Activated naive CD4-positive, alpha-beta T cell treated with Interleukin-2 at 50 U/mL for 16 hours (primary cell): ENCODE results near the gene TSSK2.

Experiments
- DNase-seq: peaks from one replicate; pipeline ENCODE4 v3.0.0-alpha.2; 2020

TSSK2 gene

DNA sequence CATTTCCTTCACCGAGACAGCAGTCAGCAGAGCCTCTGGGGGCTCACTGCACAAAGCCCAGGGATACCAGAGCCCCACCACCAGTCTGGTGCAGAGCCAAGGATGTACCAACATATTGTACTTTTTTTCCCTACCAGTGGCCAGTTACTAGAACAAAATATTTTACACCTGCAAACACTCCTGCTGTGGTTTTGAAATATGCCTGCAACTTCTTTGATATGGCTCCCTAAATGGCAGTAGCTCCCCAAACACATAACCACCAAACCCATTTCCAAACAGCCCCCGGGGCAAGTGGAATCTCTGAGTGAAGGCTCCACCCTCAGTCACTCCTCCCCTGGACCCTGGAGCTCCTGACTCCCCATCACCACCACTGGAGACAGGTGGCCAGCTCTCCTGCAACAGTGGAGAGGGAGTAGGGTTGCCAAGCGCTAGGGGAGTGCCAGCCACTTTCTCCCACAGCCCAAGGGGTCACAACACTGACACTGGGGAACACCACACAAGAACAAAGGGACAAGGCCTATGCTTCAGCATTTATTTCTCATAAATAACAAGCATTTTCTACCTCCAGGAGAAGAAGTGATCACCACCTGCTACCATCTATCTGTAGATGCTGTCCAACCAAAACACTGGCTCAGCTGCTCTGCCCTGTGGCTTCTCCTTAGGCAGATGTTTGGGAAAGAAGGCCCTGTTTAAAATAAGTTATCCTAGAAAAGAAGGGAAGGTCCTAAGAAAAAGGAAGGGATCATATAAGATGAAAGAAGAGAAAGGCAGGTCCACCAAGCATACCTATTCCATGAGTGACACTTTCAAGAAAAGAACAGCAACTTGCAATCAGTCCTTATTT is 24.0 kb upstream of the TSSK2 start:
- no peak for DNase-seq

DNA sequence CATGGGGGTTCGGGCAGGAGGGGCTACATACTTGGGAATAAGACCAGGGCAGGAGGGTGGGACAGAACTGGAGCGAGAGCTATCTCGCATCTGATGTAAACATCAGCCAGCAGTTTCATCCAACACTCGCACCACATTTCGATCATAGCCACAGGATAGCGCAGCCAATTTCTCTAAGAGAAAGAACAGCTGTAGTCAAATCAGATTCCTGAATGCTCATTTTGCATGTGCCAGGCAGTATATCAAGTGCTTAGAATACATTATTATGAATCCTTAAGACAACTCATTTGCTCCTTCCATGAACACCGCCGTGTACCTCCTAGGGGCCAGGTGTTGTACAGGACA is 23.4 kb upstream of the TSSK2 start:
- no peak for DNase-seq

GRCh38 chr22:19108807-19109197 is 22.3 kb upstream of the TSSK2 start:
- no peak for DNase-seq

DNA sequence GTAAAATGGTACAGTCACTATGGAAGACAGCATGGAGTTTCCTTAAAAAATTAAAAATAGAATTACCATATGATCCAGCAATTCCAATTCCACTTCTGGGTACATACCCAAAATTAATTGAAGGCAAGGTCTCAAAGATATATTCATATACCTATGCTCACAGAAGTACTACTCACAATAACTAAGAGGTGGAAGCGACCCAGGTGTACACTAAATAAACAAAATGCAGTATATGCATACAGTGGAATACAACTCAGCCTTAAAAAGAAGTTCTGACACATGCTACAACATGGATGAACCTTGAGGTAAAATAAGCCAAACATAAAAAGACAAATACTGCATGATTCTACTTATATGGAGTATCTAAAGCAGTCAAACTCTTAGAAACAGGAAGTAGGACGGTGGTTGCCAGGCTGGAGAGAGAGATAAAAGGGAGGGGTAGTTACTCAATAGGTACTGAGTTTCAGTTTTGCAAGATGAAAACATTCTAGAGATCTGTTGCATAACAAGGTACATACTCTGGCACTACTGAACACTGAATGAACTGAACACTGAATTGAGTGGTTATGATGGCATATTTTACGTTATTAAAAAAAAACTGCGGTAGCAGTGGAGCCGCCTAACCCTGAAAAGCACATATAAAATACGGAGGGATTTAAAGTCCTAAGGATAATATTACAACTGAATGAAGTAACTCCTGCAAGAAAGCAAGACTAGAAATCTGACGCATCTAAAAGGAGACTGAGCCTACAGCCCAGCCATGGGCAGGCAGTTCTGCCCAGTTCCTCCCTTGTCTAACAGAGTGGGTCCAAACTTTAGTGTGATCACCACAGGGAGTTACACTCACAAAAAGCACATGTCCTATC is 21.7 kb upstream of the TSSK2 start:
- peak; percentile 44 for DNase-seq

GRCh38 chr22:19110064-19110458 is 21.0 kb upstream of the TSSK2 start:
- no peak for DNase-seq

DNA sequence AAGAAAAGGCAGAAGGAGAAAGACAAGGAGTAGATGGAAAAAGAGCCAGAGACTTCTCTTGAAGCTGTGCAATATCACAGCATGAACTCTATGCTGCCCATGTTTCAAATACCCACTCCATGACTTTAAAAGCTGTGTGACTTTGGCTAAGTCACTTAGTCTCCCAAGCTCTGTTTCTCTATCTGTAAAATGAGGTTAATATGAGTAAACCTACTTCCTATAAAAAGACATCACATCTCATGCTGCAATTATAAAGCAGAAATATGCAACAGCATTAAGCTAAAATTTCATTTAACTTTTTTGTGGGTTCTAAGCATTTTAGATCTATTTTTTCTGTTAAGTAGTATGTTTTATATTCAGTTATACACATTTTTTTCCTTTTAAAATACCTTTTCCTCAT is 20.5 kb upstream of the TSSK2 start:
- no peak for DNase-seq

- no peak for DNase-seq
Observed at GRCh38 chr22:19111140-19111539, 20.0 kb upstream of the TSSK2 start.

DNA sequence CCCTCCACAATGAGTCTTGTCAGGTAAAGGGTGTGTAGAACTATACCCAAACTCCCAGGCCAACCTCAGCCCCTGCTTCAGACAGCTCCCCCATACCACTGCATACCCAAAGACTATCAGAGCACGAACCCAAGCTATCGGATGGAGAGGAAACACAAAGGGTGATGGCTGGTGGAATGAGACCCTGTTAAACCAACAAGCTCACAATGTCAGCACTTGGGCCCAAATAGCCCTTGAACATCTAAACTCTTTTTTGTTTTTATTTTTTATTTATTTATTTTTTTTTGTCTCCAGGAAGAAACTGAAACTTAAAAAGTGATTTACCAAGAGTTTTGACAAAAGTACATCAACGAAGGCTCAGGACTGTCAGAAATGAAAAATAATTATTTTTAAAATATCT is 19.5 kb upstream of the TSSK2 start:
- no peak for DNase-seq

- no peak for DNase-seq
Observed at GRCh38 chr22:19113429-19113828, 17.7 kb upstream of the TSSK2 start.

DNA sequence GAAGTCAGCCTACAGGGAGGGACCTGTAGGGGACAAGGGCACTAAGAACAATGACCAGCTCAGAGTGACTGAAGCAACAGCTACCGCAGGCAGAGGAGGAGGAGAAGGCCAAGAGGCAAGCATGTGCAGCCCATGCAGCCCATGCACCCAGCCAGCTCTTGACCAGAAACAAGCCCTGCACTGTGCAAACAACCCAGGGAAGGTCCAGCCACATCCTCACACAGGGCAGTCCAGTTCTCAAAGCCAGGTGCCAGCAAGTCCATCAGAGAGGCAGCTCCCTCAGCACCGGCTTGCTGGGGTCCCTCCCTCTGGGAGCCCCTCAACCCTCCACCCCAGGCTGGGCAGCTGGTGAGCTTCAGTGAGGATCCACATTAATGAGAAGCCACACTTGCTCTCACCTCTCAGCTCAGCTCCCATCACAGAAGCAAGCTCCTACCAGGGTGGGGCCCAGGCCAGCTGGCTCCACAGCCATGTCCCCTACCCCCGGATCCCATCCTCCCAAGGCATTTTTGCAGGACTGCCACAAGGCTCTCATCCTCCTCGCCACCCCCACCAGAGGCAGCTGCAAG is 16.0 kb upstream of the TSSK2 start:
- no peak for DNase-seq

DNA sequence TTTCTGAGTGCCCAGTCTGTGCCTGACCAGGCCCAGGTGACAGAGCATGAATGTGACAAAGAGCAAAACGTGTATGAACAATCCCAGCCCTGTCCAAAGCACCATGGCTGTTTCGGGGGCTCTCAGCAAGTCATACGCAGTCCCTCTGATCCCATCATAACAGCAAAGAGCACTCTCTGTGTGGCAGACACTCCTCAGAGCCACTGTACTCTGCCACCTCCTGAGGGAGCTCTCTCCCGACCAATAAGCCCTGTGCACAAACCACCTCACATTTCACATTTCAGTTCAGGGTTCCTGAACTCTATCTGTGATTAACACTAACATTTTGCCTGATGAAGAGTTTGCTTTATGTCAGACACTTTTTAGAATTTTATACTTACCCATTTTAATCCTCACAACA is 15.5 kb upstream of the TSSK2 start:
- DNase-seq: no peak

DNA sequence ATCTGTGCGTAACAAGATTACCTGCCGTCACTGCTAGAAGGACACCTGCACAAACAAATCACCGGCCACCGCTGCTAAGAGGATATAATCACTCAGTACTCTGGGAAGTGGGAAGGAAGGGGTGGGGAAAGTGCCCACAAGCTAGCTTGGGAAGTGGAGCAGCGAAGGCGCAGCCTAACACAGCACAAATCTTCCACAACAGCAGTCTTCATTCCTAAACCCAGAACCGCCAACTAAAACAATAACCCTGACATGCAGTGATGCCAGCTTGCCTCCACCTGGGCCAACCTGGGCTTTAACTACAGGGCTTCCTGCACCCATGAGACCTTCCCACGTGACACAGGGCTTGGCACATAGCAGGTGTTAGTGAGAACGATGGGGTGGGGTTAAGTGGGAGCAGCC is 14.0 kb upstream of the TSSK2 start:
- DNase-seq: no peak

DNA sequence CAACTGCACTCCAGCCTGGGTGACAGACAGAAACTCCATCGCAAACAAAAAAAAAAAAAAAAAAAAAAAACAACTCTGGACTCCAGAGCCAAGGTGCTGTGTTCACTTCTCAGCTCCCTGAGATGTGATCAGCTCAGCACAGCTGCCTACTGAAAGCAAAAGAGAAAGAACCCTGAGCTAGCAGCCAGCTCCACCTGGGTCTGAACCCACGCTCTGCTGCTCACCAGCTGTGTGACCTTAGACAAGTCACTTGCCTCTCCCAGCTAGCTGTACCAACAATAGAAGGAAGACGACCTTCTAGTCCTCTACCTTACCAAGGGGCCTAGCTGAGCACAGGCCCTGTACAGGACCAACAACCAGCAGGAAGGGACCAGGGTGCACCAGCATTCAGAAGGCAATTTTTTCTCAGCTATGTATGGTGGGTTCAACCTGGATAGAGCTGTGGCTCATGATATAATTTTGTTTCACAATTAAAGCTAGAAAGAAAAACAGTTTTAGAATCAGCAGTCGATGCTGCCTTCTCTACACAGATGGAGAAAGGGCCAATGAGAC is 12.7 kb upstream of the TSSK2 start:
- peak; percentile 42 for DNase-seq

DNA sequence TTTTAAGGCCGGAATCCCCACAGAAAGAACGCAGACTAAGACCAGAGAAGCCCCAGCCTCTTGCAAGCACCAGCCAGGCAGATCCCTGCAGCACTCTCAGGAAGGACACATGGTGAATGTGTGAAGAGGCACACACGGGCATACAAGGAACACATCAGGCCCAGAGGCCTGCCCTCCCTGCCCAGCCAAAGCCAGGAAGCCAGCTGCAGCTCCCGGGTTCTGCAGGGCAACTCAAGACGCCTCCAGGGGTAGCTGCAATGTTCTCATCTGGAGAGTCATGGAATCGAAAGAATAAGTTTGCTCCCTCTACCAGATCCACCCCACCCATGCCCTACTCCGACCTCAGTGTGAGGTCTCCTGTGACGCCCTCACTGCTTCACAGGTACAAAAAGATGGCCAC is 11.2 kb upstream of the TSSK2 start:
- no peak for DNase-seq

- peak; percentile 46 for DNase-seq
Observed at GRCh38 chr22:19120829-19121630, 10.1 kb upstream of the TSSK2 start.

GRCh38 chr22:19121631-19122142 is 9.4 kb upstream of the TSSK2 start:
- peak; percentile 42 for DNase-seq

- DNase-seq: peak; percentile 95
Observed at GRCh38 chr22:19122143-19122751, 8.9 kb upstream of the TSSK2 start, which contains the start of gene DGCR2. DGCR2 (minus strand) TSS chr22:19122412; CDS start chr22:19122206, 206 bp downstream.

DNA sequence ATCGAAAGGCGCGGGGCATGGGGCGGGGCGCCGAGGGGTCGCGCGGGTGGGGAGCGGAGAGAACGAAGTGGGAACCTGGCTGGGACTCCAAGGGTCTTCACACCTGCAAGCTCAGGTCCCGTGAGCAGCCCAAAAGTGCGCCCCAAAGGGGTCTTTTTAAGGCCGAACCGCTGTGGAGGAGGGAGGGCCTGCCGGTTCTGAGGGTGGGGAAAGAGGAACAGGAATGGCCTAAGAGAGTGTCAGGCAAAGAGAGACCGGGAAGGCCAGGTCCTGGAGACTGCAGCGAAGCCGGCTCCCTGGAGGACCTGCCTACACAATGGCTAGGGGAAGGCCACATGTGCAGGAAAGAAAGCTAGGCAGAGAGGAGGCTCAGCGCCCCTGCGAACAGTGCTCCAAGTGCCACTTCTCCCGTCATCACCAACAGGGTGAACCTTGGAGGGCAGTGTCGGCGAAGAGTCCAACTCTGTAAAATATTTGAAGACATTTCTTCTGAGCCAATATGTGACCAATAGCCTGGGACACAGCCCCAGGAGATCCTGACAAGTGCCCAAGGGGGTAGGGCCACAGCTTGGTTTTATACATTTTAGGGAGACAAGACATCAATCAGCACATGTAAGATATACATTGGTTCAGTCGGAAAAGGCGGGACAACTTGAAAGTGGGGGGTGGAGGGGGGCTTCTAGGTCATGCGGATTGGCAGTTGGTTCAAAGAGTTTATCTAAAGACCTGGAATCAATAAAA is 8.2 kb upstream of the TSSK2 start:
- no peak for DNase-seq

DNA sequence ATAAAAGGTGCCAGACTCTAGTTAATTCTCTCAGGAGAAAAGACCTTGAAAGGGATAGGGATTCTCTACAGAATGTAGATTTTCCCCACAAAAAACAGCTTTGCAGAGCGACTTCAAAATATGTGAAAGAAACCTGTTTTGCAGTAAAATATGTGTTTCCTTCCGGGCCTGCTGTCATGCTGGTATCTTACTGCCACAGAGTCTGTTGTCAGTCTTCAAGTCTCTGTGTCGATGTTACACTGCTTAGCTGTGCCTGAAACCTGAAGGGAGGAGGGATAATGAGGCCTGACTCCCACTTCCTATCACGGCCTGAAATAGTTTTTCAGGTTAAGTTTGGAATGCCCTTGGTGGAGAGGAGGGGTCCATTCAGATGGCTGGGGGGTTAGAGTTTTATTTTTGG is 7.2 kb upstream of the TSSK2 start:
- DNase-seq: no peak

GRCh38 chr22:19124377-19124776 is 6.7 kb upstream of the TSSK2 start:
- DNase-seq: no peak

DNA sequence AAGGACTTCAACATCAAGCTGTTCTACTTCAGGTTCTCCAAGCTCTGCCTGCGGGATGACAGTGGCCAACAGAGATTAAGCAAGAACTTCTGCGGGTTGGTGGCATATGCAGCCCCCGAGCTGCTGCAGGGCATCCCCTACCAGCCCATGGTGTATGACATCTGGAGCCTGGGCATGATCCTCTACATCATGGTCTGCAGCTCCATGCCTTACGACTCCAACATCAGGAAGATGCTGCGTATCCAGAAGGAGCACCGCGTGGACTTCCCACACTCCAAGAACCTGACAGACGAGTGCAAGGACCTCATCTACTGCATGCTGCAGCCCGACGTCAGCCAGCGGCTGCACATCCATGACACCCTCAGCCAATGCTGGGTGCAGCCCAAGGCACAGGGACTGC is 6.1 kb upstream of the TSSK2 start:
- DNase-seq: no peak
